HEK293 (cell line): Measurements from ENCODE around the gene DEUP1.

Experiments used
- CTCF ChIA-PET: fragments of 350-600 bp; formaldehyde crosslinking; extraction: SDS; loops from one replicate; lab custom pipeline; 2021; ENCODE audit warnings: antibody characterized with exemption; lab: Yijun Ruan, JAX
- POLR2A ChIA-PET: fragments of 300-600 bp; formaldehyde crosslinking; extraction: SDS; loops from one replicate; lab custom pipeline; 2020; ENCODE audit warnings: antibody characterized with exemption, inconsistent platforms; lab: Yijun Ruan, JAX
- H3K27ac ChIP-seq: fragments of 200-500 bp; sonication (Bioruptor generic); 2 replicates; pipeline ENCODE4 v1.5.1; 2014; ENCODE audit warnings: low read depth, low read length, control low read depth, inconsistent platforms; ENCODE audit errors: extremely low read depth
- H3K36me3 ChIP-seq, 2 experiments: fragments of 200-500 bp in 1 of 2; sonication (Bioruptor generic) in 1 of 2; 1 replicate in 1 of 2; 2 replicates in 1 of 2; pipeline ENCODE4 v1.5.1; 2014 to 2017; ENCODE audit warnings: inconsistent platforms in 2 of 2, low read length in 2 of 2; ENCODE audit not compliant: control insufficient read depth in 2 of 2, insufficient read depth in 1 of 2
- H3K4me1 ChIP-seq: fragments of 200-500 bp; sonication (Bioruptor generic); 2 replicates; pipeline ENCODE4 v1.5.1; 2014; ENCODE audit warnings: mild to moderate bottlenecking, low read length, inconsistent platforms; ENCODE audit not compliant: control insufficient read depth, insufficient read depth
- H3K4me3 ChIP-seq: 2 replicates; pipeline ENCODE4 v1.5.1; 2011; ENCODE audit warnings: low read depth, mild to moderate bottlenecking, control low read depth, low read length, moderate library complexity
- H3K9me3 ChIP-seq: fragments of 200-500 bp; sonication (Bioruptor generic); 2 replicates; pipeline ENCODE4 v1.5.1; 2014; ENCODE audit warnings: low read depth, low read length, inconsistent platforms; ENCODE audit not compliant: control insufficient read depth, insufficient read depth
- ELK4 ChIP-seq: IDR thresholded peaks from 2 replicates; pipeline ENCODE4 v1.6.1; 2011; ENCODE audit warnings: mild to moderate bottlenecking, low read depth, low read length, borderline replicate concordance
- GFI1B ChIP-seq: fragments of 450-650 bp; formaldehyde crosslinking; IDR thresholded peaks from 2 replicates; pipeline ENCODE4 v1.5.1; 2016; ENCODE audit warnings: missing biosample characterization, missing genetic modification characterization
- GLI4 ChIP-seq: fragments of 450-650 bp; formaldehyde crosslinking; IDR thresholded peaks from 2 replicates; pipeline ENCODE4 v1.5.1; 2016; ENCODE audit warnings: missing biosample characterization, missing genetic modification characterization
- GLIS1 ChIP-seq: fragments of 450-650 bp; formaldehyde crosslinking; IDR thresholded peaks from 2 replicates; pipeline ENCODE4 v1.5.1; 2016; ENCODE audit warnings: missing biosample characterization, missing genetic modification characterization
- GLIS2 ChIP-seq: fragments of 450-650 bp; formaldehyde crosslinking; IDR thresholded peaks from 2 replicates; pipeline ENCODE4 v1.5.1; 2016; ENCODE audit warnings: missing biosample characterization, missing genetic modification characterization
- HOXC10 ChIP-seq: sonication (generic); formaldehyde crosslinking; IDR thresholded peaks from 2 replicates; pipeline ENCODE4 v1.8.1; 2023; ENCODE audit warnings: mild to moderate bottlenecking, missing genetic modification reagents
- SCRT1 ChIP-seq: fragments of 450-650 bp; formaldehyde crosslinking; IDR thresholded peaks from 2 replicates; pipeline ENCODE4 v1.5.1; 2016; ENCODE audit warnings: missing biosample characterization, missing genetic modification characterization, borderline replicate concordance
- SP3 ChIP-seq: fragments of 450-650 bp; formaldehyde crosslinking; IDR thresholded peaks from 2 replicates; pipeline ENCODE4 v1.5.1; 2016; ENCODE audit warnings: missing biosample characterization, missing genetic modification characterization
- TRIM28 ChIP-seq: IDR thresholded peaks from 2 replicates; pipeline ENCODE4 v1.6.1; 2011; ENCODE audit warnings: low read length, control low read depth, borderline replicate concordance
- ZIC2 ChIP-seq: fragments of 450-650 bp; formaldehyde crosslinking; IDR thresholded peaks from 2 replicates; pipeline ENCODE4 v1.5.1; 2016; ENCODE audit warnings: missing biosample characterization, missing genetic modification characterization
- ZNF19 ChIP-seq: fragments of 450-650 bp; formaldehyde crosslinking; IDR thresholded peaks from 2 replicates; pipeline ENCODE4; 2016; ENCODE audit warnings: missing biosample characterization, missing genetic modification characterization, low read depth
- ZNF274 ChIP-seq, 2 experiments: fragments of 200-500 bp in 1 of 2; fragments of 450-650 bp in 1 of 2; sonication (Bioruptor generic) in 1 of 2; formaldehyde crosslinking in 1 of 2; IDR thresholded peaks; 2 replicates each; pipeline versions ENCODE4 v1.5.1 to v1.6.1; 2014 to 2016; ENCODE audit warnings: borderline replicate concordance in 1 of 2, inconsistent platforms in 1 of 2, low read length in 1 of 2, missing biosample characterization in 1 of 2, missing genetic modification characterization in 1 of 2
- ZNF555 ChIP-seq: fragments of 450-650 bp; formaldehyde crosslinking; conservative IDR thresholded peaks from 2 replicates; pipeline ENCODE4 v1.5.1; 2017; ENCODE audit warnings: missing biosample characterization, mild to moderate bottlenecking, missing genetic modification characterization, inconsistent platforms
- ZNF626 ChIP-seq: fragments of 450-650 bp; sonication (Bioruptor Pico); formaldehyde crosslinking; IDR thresholded peaks from 2 replicates; pipeline ENCODE4 v1.5.1; 2018; ENCODE audit warnings: missing biosample characterization, missing genetic modification characterization, inconsistent platforms
- ZNF701 ChIP-seq: fragments of 450-650 bp; formaldehyde crosslinking; IDR thresholded peaks from 2 replicates; pipeline ENCODE4 v1.5.1; 2016; ENCODE audit warnings: missing biosample characterization, missing genetic modification characterization
- ZNF76 ChIP-seq: fragments of 450-650 bp; formaldehyde crosslinking; IDR thresholded peaks from 2 replicates; pipeline ENCODE4; 2016; ENCODE audit warnings: low read depth, missing biosample characterization, missing genetic modification characterization, borderline replicate concordance
- ZSCAN5A ChIP-seq: fragments of 450-650 bp; formaldehyde crosslinking; IDR thresholded peaks from 2 replicates; pipeline ENCODE4 v1.5.1; 2016; ENCODE audit warnings: missing biosample characterization, missing genetic modification characterization
- TF ChIP-seq, protein P1 (sequence below): fragments of 450-650 bp; formaldehyde crosslinking; IDR thresholded peaks from 2 replicates; pipeline ENCODE4 v1.5.1; 2016; ENCODE audit warnings: missing biosample characterization, missing genetic modification characterization
- TF ChIP-seq, protein P2 (sequence below): fragments of 450-650 bp; formaldehyde crosslinking; IDR thresholded peaks from 2 replicates; pipeline ENCODE4 v1.5.1; 2016; ENCODE audit warnings: missing biosample characterization, missing genetic modification characterization

DEUP1 gene

GRCh38 chr11:93319224-93319839 lies 11.2 kb upstream of the DEUP1 start:
- no peaks in the 10 kb centered on the region for H3K36me3 ChIP-seq
- ChIA-PET POLR2A (no interaction called here), CTCF (interaction anchor here (0.6 kb wide), 2 partner anchors 136 to 356 kb away, joined by 3 to 4 read pairs; no protein-coding TSS in a partner anchor)
- H3K27ac ChIP-seq = no peak overlapping the region
- TF ChIP-seq ZNF701 (no peak), ZIC2 (tag by site-specific recombination) (no peak), HOXC10 (CRISPR knock-in tag) (no peak), ZSCAN5A (tag by site-specific recombination) (no peak), ELK4 (no peak), SCRT1 (tag by site-specific recombination) (no peak), TRIM28 (no peak), ZNF274 (IDR thresholded peaks at IDR 0.05; ENCODE audit: low read length) (no peak), ZNF274 (tag by site-specific recombination; IDR thresholded peaks at IDR 0.05; ENCODE audit: borderline replicate concordance) (no peak), ZNF626 (tag by site-specific recombination) (no peak), GFI1B (tag by site-specific recombination) (no peak)
- TF ChIP-seq, protein P1, sequence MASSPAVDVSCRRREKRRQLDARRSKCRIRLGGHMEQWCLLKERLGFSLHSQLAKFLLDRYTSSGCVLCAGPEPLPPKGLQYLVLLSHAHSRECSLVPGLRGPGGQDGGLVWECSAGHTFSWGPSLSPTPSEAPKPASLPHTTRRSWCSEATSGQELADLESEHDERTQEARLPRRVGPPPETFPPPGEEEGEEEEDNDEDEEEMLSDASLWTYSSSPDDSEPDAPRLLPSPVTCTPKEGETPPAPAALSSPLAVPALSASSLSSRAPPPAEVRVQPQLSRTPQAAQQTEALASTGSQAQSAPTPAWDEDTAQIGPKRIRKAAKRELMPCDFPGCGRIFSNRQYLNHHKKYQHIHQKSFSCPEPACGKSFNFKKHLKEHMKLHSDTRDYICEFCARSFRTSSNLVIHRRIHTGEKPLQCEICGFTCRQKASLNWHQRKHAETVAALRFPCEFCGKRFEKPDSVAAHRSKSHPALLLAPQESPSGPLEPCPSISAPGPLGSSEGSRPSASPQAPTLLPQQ (tag by site-specific recombination) = no peak
- no peaks in the 10 kb centered on the region for H3K4me1 ChIP-seq
- no peaks in the 10 kb centered on the region for H3K9me3 ChIP-seq
- no peak overlapping the region for H3K4me3 ChIP-seq

DNA sequence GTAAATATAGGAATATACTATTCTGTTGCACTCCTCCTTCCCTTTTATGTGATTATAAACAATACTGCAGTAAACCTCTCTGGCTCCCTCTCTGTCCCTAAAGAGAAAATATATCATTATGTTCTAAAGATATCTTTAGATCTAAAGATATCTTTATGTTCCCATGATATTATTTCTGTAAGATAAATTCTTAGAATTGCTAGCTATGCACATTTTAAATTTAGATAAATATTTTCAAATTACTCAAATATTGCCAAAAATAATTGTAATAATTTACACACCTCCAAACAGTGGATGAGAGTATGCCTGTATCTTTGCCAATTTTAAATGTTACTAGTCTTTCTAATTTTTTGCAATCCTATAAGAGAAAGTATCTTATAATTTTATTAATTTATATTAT lies 10.3 kb upstream of the DEUP1 start:
- no peak overlapping the region for H3K4me3 ChIP-seq
- H3K4me1 ChIP-seq = no peaks in the 10 kb centered on the region
- H3K9me3 ChIP-seq = no peaks in the 10 kb centered on the region
- no peak overlapping the region for H3K27ac ChIP-seq
- TF ChIP-seq GLI4 (no peak), GLIS1 (tag by site-specific recombination) (no peak), ZNF76 (no peak), GFI1B (tag by site-specific recombination) (no peak), GLIS2 (tag by site-specific recombination) (no peak), ZNF19 (tag by site-specific recombination) (no peak), SP3 (tag by site-specific recombination) (no peak), HOXC10 (CRISPR knock-in tag) (no peak), ZNF555 (tag by site-specific recombination) (no peak)
- TF ChIP-seq, protein P2, sequence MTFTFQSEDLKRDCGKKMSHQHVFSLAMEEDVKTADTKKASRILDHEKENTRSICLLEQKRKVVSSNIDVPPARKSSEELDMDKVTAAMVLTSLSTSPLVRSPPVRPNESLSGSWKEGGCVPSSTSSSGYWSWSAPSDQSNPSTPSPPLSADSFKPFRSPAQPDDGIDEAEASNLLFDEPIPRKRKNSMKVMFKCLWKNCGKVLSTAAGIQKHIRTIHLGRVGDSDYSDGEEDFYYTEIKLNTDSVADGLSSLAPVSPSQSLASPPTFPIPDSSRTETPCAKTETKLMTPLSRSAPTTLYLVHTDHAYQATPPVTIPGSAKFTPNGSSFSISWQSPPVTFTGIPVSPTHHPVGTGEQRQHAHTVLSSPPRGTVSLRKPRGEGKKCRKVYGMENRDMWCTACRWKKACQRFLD (tag by site-specific recombination) = no peak
- POLR2A ChIA-PET = no interaction called here
- no peaks in the 10 kb centered on the region for H3K36me3 ChIP-seq
- CTCF ChIA-PET = interaction anchor here (1.1 kb wide), 1 partner anchor 222 kb away, joined by 3 read pairs; no protein-coding TSS in a partner anchor
